ENCODE measurements around the gene TRIM64C.
"Not testable (repeated sequence)": the region's sequence is repeated elsewhere in the genome, so short reads cannot be mapped to it uniquely, and the experiment has no call there.

Gene TRIM64C, protein sequence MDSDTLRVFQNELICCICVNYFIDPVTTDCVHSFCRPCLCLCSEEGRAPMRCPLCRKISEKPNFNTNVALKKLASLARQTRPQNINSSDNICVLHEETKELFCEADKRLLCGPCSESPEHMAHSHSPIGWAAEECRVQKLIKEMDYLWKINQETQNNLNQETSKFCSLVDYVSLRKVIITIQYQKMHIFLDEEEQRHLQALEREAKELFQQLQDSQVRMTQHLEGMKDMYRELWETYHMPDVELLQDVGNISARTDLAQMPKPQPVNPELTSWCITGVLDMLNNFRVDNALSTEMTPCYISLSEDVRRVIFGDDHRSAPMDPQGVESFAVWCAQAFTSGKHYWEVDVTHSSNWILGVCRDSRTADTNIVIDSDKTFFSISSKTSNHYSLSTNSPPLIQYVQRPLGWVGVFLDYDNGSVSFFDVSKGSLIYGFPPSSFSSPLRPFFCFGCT

DNA sequence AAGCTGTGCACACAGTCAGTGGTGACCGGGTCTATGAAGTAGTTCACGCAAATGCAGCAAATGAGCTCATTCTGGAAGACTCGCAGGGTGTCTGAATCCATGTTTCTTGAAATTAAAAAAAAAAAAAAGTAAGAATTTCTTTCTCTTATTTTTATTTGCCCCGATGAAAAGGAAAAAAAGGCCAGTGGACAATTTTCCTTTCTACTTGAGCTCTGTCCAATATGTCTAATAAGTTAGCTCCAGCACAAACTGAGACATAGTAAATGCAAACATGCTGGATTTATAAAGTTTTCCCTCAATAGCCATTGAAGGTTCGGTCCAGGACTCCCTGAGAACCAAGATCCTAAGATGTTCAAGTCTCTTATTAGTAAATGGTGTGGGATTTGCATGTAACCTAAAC, at the start of gene TRIM64C:
Gene TRIM64C (minus strand): TSS at position 101 of the 400 bp plus-strand sequence. CDS start 0 bp downstream, at position 101.
- not testable (repeated sequence) for DNase-seq

DNA sequence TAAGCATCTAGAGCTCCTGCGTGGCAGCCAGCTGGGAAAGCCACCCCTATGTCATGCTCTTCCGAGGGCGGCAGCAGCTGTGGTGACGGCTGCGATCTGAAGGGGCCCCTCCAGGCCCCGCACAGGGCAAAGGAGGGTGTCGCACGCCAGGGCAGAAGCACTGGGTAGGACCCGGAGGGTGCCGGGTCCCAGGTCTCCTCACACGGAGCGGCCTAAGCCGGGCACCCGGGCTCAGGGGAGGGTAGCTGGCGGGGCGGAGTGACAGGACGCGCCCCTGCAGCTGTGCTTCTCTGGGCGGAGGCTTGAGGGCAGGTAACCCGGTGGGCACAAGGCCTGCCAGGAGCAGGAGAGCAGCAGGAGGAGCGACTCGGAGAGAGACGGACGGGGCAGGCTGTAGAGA, 43.4 kb upstream of the TRIM64C start:
- DNase-seq = not testable (repeated sequence)

DNA sequence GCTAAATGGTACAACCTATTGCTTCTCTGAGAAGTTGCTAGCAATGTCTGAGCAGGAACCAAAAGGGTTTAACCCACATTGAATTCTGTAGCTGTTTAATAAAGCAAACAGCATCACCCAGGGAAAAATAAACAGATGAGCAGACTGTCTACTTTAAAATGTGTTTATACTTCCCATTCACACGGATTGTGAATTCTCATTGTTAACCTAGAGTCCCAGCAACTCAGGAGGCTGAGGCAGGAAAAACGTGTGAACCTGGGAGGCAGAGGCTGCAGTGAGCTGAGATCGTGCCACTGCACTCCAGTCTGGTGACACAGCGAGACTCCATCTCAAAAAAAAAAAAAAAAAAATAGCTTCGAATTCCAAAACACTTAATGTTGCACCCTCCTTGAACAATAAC, 11.0 kb upstream of the TRIM64C start:
- DNase-seq = not testable (repeated sequence)

DNA sequence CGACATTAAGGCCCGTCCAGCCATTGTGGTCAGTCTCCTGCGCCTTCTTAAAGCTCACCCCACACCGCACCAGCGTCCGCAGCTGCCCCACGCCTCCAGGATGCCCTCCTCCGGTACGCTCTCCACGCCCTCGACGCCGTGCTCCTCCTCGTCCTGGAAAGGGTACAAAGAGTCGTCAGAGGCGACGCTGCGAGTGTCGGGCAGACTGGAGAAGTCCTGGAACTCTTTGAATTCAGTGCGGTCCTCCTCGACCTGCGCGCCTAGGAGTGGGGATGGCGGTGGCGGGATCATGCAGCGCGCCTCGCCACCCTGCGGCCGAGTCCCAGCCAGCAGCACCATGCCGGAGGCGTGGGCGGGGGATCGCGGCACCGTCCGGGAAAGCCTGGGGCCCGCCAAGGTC, 9.1 kb downstream of the TRIM64C start:
- not testable (repeated sequence) for DNase-seq

DNA sequence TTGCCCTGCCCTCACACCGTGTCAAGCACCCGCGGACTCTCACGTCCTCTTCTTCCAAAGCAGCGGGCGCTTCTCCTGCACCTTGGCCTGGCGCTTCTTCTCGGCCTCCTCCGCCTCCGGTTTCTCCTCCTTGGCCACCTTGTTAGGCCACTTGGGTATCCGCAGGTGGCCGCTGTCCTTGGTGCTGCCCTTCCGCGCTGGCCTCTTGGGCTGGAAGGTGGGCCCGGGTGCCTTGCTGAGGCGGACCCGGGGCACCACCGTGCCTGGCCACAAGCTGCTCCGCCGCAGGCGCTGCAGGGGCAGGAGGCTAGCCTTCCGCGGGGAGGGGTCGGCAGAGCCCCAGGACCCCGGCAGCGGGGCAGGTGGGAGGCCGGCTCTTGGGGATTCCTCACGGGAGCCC, 10.7 kb downstream of the TRIM64C start:
- DNase-seq = not testable (repeated sequence)

DNA sequence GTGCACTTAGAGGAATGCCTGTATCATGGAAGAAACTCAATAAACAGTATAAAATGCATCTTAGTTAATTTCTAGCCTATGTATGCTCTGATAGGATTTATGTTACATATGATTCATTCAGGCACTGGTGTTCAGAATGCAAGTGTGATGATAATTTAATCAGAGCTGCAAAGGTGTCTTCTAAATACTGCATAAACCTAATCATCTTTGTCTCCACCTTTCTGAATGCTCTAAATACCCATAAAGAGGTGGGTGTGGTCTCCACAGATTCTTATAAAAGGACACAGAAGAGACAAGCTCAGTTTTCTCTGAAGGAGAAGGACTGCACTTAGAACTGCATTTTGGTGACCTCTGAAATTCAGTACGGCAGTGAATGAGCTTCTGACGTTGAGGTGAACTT, 30.4 kb downstream of the TRIM64C start, which contains the start of gene TRIM49B:
Gene TRIM49B (plus strand): TSS at position 301 of the 400 bp plus-strand sequence. CDS start 2,777 bp downstream, outside the sequence.
- not testable (repeated sequence) for DNase-seq

Data from stimulated activated CD4-positive, alpha-beta T cell treated with anti-CD3 and anti-CD28 coated beads, Interleukin-2, amount 100 ng/mL, for 24 hours (primary cell).